T-helper 2 cell treated with Interferon-gamma antibody and Interleukin-4, amounts not matched to agents 100 ng/mL and 5 ng/mL, for 36 hours (primary cell): ENCODE measurements around the gene KIF23. TPM values are rescaled to one million over a fixed set of nuclear protein-coding genes. Genes with fewer than 3 reads are reported as not detected.

Experiments
- intact Hi-C: fragments of 100-400 bp; cut with micrococcal nuclease; formaldehyde crosslinking; loops from one replicate; pipeline ENCODE4 v1.15.1; 2023
- total RNA-seq: library from RNA; stranded (reverse); gene quantifications from 2 replicates; pipeline ENCODE4 v1.2.3, GENCODE V29; 2022

KIF23 gene
- total RNA-seq, 1 donor from 2014 or later, result 55.3 TPM

DNA sequence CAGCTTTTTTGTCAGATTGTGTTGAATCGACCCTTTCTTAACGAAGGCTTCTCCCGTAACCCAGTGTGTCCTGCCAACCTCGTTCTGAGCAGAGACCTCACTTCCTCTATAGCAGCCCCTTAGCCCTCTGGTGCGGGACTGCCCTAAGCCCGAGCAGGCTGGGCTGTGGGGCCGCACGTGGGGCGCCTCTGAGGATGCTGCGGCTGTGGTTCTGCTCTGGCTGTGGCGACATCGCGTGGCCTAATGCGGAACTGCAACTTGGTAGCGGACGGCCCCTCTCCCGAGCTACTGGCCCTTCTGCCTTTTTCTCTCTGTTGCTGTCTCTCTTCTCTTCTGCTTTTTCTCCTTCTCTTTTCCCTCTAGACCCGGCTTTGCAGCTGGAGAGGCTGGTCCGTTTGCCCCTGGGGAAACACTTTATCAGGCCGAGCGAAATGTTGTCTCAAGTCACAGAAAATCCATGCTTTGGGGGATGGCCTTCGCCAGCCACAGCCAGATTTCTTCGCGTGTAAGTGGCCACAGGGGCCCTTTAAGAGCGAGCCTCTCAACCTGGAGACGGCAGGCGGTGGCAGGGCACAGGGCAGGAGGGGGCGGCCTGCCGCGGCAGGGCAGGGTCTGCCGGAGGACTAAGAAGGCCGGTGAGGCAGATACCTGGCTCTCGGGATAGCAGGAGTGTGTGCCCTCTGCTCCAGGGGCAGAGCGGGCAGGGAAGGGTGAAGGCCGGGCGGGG lies 19.4 kb upstream of the KIF23 start:
- intact Hi-C loops, result loop anchor here (2.0 kb wide), 1 partner anchor 336 kb away; no protein-coding TSS in a partner anchor

DNA sequence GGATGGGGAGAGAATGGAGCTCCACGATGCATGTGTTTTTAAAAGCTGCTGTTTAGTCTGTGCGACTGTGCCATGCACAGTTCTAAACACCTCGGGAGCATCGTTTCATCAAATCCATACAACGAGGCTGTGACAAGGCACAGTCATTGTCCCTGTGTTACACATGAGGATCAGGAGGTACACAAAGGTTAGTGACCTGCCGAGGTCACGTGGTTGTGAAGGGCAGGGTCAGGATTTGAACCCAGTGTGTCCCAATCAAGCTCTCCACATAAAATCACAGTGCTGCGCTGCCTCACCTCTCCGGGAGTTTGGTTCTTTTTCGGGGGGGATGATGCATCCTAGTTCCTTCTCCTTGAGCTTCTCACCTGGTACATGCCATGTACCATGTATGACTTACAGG lies 18.7 kb upstream of the KIF23 start:
- intact Hi-C loops, result loop anchor here (2.0 kb wide), 1 partner anchor 337 kb away; no protein-coding TSS in a partner anchor

DNA sequence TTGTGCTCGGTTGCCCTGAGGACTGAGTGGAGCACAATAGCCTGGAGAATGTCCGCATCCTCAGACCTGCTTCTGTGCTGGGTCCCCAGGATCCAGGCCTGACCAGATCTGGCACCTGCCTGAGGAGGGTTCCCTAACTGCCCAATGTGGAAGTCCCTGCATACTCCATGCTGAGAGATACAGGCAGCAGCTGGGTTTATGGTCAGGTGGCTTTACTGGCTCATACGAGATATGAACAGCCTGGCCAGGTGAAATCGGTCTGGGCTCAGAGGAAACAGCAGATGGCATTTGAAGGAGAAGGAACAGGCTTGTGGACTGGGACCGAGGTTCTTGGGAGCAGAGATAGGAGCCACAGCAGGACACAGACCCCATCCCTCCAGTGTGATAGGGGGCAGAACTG lies 18.2 kb upstream of the KIF23 start:
- intact Hi-C loops, result loop anchor here (2.0 kb wide), 1 partner anchor 337 kb away; no protein-coding TSS in a partner anchor

DNA sequence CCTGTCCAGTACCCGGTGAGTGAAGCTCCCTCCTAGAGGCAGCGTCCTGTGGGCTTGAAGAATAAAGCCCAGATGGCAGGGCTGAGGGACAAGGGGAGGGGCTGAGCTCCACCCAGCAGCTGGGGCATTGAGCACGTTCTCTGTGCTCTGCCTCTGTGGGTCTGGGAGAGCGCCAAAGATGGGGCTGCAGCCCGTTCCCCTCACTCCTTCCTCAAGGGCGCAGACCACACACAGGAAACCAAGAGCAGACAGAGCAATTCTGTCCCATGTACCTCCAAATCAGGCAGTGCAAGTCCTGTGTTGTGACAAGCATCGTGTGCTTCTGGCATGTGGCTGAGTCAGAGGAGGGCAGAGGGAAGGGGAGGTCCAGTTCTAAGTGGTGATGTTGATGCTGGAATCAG lies 15.7 kb upstream of the KIF23 start:
- intact Hi-C loops, result no loop called here

DNA sequence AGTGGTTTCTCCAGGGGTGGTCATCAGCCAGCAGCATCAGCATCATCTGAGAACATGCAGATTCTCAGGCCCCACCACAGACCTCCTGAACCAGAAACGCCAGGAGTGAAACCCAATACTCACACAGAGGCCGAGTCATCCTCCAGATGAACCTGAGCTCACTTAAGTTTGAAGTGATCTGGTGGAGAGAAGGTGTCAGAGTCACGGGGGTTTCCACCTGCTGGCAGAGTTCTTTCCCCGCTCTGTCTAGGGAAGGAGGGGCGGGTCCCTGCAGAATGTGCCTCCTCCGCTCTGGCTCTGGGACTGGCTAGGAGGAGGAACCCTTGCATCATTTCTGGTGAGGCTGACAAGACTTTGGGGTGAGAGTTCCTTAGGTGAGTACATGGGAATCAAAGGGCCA lies 13.3 kb upstream of the KIF23 start:
- intact Hi-C loops, result no loop called here

DNA sequence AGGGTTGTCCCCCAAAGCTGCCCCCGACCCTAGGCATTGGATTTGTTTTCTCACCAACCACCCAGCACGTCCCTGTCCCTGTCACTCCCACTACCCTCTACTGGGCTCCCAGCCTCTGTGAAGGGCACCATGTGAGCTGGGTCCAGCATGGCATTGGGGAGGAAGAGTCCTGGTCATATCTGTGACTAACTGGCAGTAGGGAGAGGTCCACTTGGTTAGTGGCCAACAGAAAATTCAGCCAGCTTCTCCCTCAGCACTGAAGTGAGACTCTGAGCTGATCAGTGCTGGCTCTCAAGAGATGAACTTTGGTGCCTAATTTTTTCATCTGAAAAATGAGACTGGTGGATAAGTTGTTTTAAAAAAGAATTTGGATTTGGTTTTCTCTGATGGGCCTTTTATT lies 11.3 kb upstream of the KIF23 start:
- intact Hi-C loops, result no loop called here

DNA sequence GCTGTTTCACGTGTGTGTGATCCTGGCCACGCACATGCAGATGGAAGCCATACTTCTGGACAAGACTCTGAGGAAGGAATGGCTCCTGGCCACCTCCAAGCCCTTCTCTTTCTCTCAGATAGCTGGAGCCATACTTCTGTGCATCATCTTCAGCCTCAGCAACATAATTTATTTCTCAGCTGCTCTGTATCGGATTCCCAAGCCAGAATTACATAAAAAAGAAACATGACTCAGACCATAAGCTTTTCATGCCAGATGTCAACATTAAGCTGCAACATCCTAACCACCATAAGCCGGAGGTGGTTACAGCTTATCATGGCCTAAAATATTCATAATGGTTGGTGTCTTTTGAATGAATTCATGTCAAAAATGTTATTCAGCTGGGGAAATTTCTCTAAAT lies 10.6 kb upstream of the KIF23 start:
- intact Hi-C loops, result no loop called here

DNA sequence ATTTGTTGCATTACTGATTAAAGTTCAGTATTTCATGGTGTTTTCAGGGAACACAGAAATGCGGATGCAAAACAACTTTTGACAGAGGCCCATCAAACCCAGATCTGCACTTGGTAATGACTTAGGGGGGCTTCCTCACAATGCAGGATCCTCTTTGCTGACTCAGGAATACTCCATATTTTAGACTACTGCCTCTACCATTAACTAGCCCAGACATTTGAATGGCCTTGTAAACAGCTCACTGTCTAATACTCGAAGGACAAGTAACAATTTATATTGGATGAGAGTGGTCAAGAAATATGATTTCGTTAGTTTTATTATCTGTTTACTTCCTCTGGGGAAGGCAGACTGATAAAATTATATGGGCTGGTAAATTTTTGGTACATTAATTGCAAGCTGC lies 9.0 kb upstream of the KIF23 start:
- intact Hi-C loops, result no loop called here

DNA sequence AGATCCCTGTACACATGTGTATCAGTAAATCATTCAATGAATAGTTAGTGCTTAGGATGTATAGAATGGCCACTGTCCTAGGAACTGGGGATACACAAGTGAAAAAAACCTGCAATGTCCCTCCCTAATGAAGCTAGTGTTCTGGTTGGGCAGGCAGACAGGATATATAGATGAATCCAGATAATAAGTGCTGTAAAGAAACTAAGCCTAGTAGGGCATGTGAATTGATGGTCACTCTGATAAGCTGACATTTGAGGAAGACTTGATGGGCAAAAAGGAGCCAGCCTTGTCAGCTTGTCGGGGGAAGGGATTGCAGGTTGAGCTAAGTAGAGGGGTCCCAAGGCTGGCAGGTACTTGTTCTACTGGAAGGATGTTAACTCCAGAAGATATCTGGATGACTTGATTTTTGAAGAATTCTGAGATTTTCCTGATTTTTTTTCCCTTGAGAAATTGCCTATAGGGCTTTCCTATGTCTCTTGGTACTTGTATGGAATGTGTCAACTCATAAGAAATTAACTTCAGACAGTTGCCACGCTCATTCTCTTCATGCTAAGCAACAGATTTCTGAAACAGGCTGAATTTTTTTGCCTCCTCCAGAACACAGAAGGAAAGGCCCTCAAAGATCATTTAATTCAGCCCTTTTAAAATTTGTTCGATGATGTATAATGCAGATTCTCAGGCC lies 6.3 kb upstream of the KIF23 start:
- intact Hi-C loops, result no loop called here

DNA sequence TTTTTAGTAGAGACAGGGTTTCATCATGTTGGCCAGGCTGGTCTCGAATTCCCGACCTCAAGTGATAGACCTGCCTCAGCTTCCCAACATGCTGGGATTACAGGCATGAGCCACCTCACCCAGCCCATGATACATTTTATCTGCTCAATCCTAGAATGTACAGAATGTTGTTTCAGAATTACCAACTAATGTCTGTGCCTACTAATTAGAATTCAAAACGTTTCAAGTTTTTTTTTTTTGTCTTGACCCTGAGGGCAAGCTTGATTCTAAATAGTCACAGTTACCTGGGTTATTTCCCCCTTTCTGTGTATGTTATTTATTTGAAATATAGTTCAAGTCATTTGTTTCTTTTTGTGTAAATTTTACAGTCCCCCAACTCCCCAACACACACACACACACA lies 5.3 kb upstream of the KIF23 start:
- intact Hi-C loops, result no loop called here

DNA sequence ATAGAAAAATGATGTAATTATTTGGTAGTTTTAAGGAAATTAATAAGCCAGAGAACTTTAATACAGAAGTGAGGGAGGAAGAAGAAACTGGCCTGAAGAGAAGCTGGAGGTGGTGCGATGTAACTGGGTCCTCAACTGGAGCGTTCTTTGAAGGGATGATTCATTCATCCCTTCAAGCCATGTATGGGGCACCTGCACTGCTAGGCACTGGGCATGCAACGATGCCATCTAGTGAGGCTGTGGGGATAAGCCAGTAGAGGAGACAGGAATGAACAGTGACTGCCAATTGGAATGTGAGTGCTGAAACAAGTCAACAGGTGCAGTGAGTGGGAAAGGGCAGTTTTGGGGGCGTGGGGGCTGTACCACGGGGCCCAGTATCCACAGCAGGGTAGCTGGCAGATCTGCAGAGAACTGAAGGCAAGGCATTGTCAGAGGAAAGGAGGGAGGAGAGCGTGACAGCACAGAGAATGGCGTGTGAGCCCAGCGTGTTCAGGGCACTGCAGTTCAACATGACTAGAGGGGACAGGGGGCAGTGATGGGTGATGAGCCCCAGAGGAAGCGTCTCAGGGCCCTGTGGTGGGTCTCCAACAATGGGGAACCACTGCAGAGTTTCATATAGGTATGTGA lies 3.8 kb upstream of the KIF23 start:
- intact Hi-C loops, result no loop called here

DNA sequence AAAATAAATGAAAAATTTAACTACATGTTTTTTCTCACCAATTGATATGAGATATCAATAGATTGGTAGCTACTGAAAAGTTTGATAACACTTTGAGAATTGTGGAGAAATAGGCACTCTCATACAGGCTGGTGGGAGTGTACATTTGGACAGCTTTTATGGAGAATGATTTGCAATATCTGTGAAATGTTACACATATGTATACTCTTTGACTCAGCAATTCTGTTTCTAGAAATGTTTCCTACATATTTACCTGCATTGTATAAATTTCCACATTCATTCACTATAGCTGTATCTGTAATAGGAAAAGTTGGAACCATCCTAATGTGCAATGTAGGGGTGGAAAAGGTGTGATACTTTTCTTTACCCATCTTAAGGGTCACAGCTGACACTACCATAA lies 1.9 kb upstream of the KIF23 start:
- intact Hi-C loops, result no loop called here

DNA sequence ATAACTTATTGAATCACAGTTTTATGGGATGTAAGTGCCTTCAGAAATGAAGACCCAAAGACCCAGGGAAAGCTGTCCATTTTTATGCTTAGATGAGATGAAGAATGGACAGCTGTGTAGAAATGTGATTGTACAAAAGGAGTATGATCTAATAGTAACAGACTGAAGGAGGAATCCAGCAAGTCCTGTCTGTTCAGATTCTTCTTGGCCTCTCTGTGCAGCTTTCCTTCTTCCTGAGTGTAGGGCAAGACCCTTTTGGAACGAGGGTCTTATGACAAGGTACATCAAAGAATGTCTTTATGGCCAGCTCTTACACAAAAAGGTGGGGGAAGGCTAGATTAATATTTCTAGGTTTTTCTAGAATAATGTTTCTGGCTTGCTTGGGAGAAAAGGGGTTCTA lies 1.4 kb upstream of the KIF23 start:
- intact Hi-C loops, result no loop called here

DNA sequence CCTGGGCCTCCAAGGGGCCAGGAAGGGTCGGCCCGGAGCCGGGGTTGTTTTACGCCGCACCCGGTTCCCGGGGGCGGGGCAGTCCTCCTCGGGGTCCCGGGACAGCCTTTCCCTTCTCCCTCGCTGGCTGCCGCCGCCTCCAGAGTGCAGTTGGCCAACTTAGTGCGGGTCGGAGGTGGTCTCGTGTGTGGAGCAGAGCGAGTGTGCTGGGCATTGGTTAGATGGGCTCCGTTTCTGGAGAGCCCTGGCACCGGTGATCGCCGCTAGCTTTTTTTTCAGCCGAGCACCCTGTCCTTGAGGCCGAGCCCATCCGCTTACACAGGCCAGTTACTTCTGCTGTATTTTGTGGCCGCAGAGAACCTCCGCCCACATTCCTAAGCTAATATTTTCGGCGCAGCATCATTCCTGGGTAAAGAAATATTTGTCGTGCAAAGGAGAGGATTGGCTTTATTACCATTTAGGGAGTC lies 585 bp downstream of the KIF23 start:
- intact Hi-C loops, result loop anchor here (1.0 kb wide), 2 partner anchors 29 to 38 kb away; partner anchors contain the start of gene RPLP1

DNA sequence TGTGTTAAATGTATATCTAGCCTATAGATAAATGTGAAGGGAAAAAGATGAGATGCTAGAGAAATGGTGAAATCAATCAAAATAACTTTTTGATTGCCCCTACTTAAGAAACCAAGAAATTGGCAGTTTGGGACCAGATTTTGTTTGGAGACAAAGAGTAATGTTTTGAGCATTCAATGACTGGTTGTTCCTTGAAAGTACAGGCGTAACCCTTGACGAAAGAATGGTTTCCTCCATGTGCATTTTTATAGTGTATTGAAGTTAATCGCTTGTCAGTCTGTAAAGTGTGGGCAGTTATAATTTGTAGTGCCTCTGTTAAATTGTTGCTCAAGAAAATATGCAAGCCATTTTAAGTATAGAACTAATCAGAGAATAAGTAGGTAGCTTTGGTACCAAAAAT lies 1.2 kb downstream of the KIF23 start:
- intact Hi-C loops, result no loop called here

DNA sequence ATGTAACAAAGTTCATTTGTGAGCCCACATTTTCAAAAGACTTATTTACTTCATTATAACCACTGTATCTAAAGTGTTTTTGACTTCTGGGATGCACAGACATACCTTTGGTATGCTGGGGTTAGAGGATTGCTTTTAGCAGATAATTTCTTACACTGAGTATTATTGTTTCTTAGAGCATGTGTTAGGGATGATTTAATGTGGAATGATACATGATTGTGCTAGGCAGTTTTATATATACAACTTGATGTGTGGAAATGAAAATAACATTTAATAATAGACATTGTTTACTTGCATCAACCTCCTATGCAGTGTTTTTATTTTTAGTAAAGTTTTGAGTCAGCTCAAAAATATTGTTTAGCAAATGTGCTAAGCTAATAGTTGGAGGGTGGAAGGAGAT lies 3.4 kb downstream of the KIF23 start:
- intact Hi-C loops, result no loop called here

DNA sequence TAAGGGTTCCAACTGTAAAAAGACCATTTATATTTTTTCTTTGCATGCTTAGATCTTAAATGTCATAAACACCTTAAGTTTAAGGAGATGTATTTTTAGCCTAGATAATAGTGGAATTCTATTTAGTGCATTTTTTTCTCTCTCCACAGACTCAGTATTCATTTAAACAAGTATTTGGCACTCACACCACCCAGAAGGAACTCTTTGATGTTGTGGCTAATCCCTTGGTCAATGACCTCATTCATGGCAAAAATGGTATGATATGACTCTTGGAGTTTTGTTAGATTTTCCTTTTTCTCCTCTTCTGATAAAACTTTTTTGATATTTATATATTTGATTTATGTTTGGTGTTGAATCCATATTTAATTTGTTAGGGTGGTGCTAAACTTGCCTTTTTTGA lies 7.3 kb downstream of the KIF23 start:
- intact Hi-C loops, result no loop called here

DNA sequence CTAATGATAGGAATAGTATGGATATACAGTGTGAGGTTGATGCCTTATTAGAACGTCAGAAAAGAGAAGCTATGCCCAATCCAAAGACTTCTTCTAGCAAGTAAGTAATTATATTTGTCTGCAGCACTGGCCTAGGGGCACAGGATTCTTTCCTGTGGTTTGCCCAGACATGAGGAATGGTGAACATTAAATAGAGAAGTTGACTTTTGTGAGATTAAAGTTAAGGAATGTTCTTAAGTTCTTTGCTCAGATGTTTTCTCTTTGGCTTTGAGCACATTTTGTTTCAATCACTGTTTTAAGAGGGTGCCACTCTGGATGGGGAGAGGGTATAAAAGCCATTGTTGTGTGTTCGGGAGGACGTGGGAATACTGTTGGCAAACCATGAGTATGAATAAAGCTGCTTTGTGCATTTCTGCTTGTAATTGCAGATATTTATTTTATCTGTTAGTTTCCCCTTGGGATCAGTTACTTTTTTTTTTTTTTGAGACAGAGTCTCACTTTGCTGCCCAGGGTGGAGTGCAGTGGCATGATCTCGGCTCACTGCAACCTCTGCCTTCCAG lies 8.3 kb downstream of the KIF23 start:
- intact Hi-C loops, result no loop called here

DNA sequence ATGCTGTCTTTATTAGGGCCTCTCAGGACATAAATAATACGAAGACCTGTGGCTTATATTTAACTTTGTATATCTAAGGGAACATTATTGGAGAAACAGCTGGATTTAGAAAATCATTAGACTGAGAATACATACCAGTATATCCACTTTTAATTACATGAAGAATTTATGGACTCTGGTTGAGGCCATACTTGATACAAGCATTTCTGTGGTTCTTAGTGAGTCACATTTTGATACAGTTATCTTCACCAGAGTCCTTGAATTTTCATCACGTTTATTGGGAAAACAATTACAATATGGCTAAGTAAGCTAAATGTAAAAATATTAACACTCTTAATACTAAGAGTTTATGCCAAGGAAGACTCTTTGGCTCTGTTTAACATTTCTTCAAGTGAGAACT lies 9.9 kb downstream of the KIF23 start:
- intact Hi-C loops, result no loop called here

DNA sequence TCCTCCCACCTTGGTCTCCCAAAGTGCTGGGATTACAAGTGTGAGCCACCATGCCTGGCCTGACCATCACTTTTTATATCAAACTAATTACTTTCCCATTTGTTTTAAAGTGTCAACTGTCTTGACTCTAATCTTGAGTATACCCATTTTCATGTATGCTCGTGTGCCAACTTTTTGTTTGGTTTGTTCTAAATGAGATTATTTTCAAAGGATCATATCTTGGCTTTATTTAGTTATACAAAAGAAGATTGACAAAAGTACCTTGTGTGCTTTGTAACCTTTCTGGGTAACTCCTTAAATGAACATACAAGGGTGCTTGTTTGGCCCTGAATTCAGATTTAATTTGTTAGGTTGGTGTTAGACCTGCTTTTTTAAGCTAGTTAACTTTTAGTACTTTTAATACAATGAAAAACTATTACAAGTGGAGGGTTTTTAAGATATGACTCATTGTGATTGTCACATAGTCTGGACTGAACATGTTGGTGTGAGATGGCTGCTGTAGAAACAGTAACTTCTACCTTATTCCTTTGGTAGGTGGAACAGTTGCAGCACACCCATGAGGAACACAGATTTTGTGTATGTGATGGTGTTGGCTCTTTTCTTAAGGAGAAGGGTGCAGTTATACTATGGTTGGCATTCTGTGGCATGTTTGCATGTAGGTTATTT lies 10.7 kb downstream of the KIF23 start:
- intact Hi-C loops, result no loop called here

DNA sequence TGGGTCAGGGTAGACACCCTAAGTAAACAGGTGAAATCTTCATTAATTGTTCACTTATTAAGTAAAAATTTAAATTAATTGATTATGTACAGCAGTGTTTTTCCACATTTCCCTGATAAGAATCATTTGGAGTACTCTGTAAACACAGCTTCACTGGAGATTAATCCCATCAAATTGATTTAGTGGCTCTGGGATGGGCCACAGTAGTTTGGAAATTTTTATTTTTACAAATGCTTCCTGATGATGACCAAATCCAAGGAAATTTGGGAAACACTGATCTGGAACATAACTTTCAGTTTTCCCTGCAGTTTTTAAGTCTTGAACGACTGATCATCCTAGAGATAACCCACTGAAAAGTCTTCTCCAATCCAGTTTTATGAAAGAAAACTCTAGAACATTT lies 19.7 kb downstream of the KIF23 start:
- intact Hi-C loops, result no loop called here

DNA sequence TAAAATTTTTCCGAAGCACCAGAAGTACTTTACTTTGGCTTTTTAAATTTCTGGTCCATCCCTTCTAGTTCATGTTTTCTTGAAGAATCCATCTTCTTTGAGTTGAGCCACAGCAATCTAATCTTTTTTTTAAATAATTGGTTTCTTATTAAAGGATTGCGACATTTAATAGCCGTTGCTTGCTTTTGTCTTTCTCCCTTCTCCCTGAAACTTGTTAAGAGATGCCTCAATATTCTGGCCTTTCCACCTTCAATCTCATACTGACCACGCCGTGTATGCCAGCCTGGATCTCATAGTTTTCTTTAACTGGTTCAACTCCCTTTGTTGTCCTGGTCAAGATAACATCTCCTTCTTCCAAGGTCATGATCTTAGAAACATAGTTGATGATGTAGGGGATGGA lies 20.1 kb downstream of the KIF23 start:
- intact Hi-C loops, result no loop called here
